HEK293 (cell line): ENCODE data around the gene ATP13A2.
"Not testable (repeated sequence)": the region's sequence is repeated elsewhere in the genome, so short reads cannot be mapped to it uniquely, and the experiment has no call there.

Experiments used
- CTCF ChIP-seq: fragments of 450-650 bp; formaldehyde crosslinking; IDR thresholded peaks from 2 replicates; pipeline ENCODE4 v1.5.1; 2016; ENCODE audit warnings: missing biosample characterization, missing genetic modification characterization
- GLIS2 ChIP-seq: fragments of 450-650 bp; formaldehyde crosslinking; IDR thresholded peaks from 2 replicates; pipeline ENCODE4 v1.5.1; 2016; ENCODE audit warnings: missing biosample characterization, missing genetic modification characterization
- KLF10 ChIP-seq: fragments of 450-650 bp; IDR thresholded peaks from 2 replicates; pipeline ENCODE4 v1.5.1; 2018; ENCODE audit warnings: missing biosample characterization, mild to moderate bottlenecking, missing genetic modification characterization
- MYNN ChIP-seq: fragments of 450-650 bp; formaldehyde crosslinking; IDR thresholded peaks from 2 replicates; pipeline ENCODE4 v1.5.1; 2016; ENCODE audit warnings: missing biosample characterization, missing genetic modification characterization, borderline replicate concordance
- SP2 ChIP-seq: fragments of 450-650 bp; formaldehyde crosslinking; IDR thresholded peaks from 2 replicates; pipeline ENCODE4 v1.5.1; 2016; ENCODE audit warnings: missing biosample characterization, missing genetic modification characterization
- WT1 ChIP-seq: fragments of 450-650 bp; formaldehyde crosslinking; IDR thresholded peaks from 2 replicates; pipeline ENCODE4 v1.5.1; 2016; ENCODE audit warnings: missing biosample characterization, missing genetic modification characterization
- ZBTB44 ChIP-seq: fragments of 450-650 bp; IDR thresholded peaks from 2 replicates; pipeline ENCODE4 v1.5.1; 2018; ENCODE audit warnings: missing biosample characterization, mild to moderate bottlenecking, missing genetic modification characterization
- ZNF211 ChIP-seq: fragments of 450-650 bp; formaldehyde crosslinking; IDR thresholded peaks from 2 replicates; pipeline ENCODE4 v1.5.1; 2016; ENCODE audit warnings: low read depth, missing biosample characterization, missing genetic modification characterization
- ZNF473 ChIP-seq: fragments of 450-650 bp; formaldehyde crosslinking; IDR thresholded peaks from 2 replicates; pipeline ENCODE4 v1.5.1; 2017; ENCODE audit warnings: missing biosample characterization, missing genetic modification characterization
- ZNF624 ChIP-seq: fragments of 450-650 bp; formaldehyde crosslinking; IDR thresholded peaks from 2 replicates; pipeline ENCODE4 v1.5.1; 2017; ENCODE audit warnings: missing biosample characterization, missing genetic modification characterization
- ZNF792 ChIP-seq: fragments of 450-650 bp; formaldehyde crosslinking; IDR thresholded peaks from 2 replicates; pipeline ENCODE4 v1.5.1; 2016; ENCODE audit warnings: missing biosample characterization, missing genetic modification characterization

GRCh38 chr1:16949026-16949425 is 62.7 kb downstream of the ATP13A2 start:
- not testable (repeated sequence) for TF ChIP-seq MYNN (tag by site-specific recombination); CTCF; SP2 (tag by site-specific recombination); ZNF792 (tag by site-specific recombination); ZBTB44 (tag by site-specific recombination); ZNF211 (tag by site-specific recombination); WT1 (tag by site-specific recombination); ZNF624; GLIS2 (tag by site-specific recombination); KLF10 (tag by site-specific recombination); ZNF473 (tag by site-specific recombination)
